ENCODE data around the gene DPYSL4. TPM values are rescaled to one million over a fixed set of nuclear protein-coding genes. Genes with fewer than 3 reads are reported as not detected.

Gene DPYSL4
- total RNA-seq, 1 experiment from 2014 or later: 26.3 TPM

GRCh38 chr10:132141076-132141475, 45.7 kb upstream of the DPYSL4 start:
- Histone ChIP-seq H2BK20ac (ENCODE audit: low read depth, low read length, poor library complexity, severe bottlenecking) (no peak overlapping the region), H3K4me1 (ENCODE audit: insufficient read depth, low read length) (no peaks in the 10 kb centered on the region), H2AFZ (ENCODE audit: low read length) (no peak overlapping the region), H3K27me3 (ENCODE audit: insufficient read depth, low read length) (no peaks in the 10 kb centered on the region), H3K18ac (ENCODE audit: insufficient read length, low read depth, low read length) (no peak overlapping the region), H3K27ac (ENCODE audit: insufficient read length, low read depth, low read length) (no peak overlapping the region), H3K4ac (ENCODE audit: low read depth, low read length) (no peak overlapping the region), H3T11ph (ENCODE audit: low read length) (no peak overlapping the region), H3K56ac (ENCODE audit: insufficient read length, low read depth, low read length) (no peak overlapping the region), H2AK5ac (ENCODE audit: insufficient read length, low read length) (no peak overlapping the region), H2BK15ac (ENCODE audit: low read depth, low read length) (no peak overlapping the region), H2BK12ac (ENCODE audit: insufficient read length, low read depth, low read length) (no peak overlapping the region), H4K20me1 (ENCODE audit: control insufficient read depth, insufficient read depth, insufficient read length) (no peaks in the 10 kb centered on the region), H2BK5ac (ENCODE audit: insufficient read length, low read length) (no peak overlapping the region), H3K79me2 (ENCODE audit: insufficient read depth, low read length) (no peaks in the 10 kb centered on the region), H3K79me1 (ENCODE audit: insufficient read depth, low read depth, low read length, poor library complexity, severe bottlenecking) (no peaks in the 10 kb centered on the region), H3K14ac (ENCODE audit: insufficient read depth, low read length) (no peak overlapping the region), H3K23me2 (ENCODE audit: insufficient read length, low read depth, low read length, poor library complexity, severe bottlenecking) (no peaks in the 10 kb centered on the region), H3K9ac (ENCODE audit: extremely low read depth, insufficient read length, low read length) (no peak overlapping the region), H4K8ac (replicated peaks; ENCODE audit: insufficient read length, low read depth, low read length) (no peak overlapping the region), H3K9me3 (ENCODE audit: control insufficient read depth, low read depth, low read length) (no peaks in the 10 kb centered on the region), H3K23ac (ENCODE audit: insufficient read length, low read depth, low read length) (no peak overlapping the region), H4K91ac (ENCODE audit: insufficient read length, low read depth, low read length) (no peak overlapping the region), H3K4me2 (ENCODE audit: insufficient read depth, insufficient read length, low read length) (no peak overlapping the region), H4K5ac (ENCODE audit: insufficient read length, low read depth, low read length) (no peak overlapping the region), H2BK120ac (ENCODE audit: low read depth, low read length, poor library complexity, severe bottlenecking) (no peak overlapping the region)
- H3K9me3 Mint-ChIP-seq: no peaks in the 10 kb centered on the region
- no peak for TF ChIP-seq CTCF (conservative IDR thresholded peaks at IDR 0.05)
- peaks cover 5 to 7% of the 10 kb centered on the region in 2 experiments; a peak in 3 of 4 replicates for H3K4me1 Mint-ChIP-seq
- H3K27me3 Mint-ChIP-seq (ENCODE audit: low read depth): no peaks in the 10 kb centered on the region; the same call in 1 of the 2 replicates
- no peak overlapping the region for H3K4me3 Mint-ChIP-seq
- no CpG with 5 or more reads among the region's 7 CpGs for WGBS (ENCODE audit: extremely low coverage, insufficient read length, low lambda C conversion rate)
- H3K36me3 Mint-ChIP-seq (ENCODE audit: insufficient read depth in 1 of 3, low read depth in 3 of 3): no peaks in the 10 kb centered on the region; a peak in 2 of 7 replicates
- DNase-seq: no peak
- no peak overlapping the region; a peak in 1 of 7 replicates for H3K27ac Mint-ChIP-seq

Data from H9 (cell line).